Muscle of arm (tissue), 14 donors: ENCODE results near the gene NWD2. TPM values are rescaled to one million over a fixed set of nuclear protein-coding genes. Genes with fewer than 3 reads are reported as not detected.
A peak's percentile ranks its signal among the peaks of the same experiment; 100 is the strongest.
"Not testable (repeated sequence)": the region's sequence is repeated elsewhere in the genome, so short reads cannot be mapped to it uniquely, and the experiment has no call there.

Experiments
- DNase-seq: peaks from one replicate; pipeline ENCODE4 v3.0.0-alpha.2; 2013
- long read RNA-seq, 11 donors: transcript quantifications; one replicate each; lab custom pipeline, GENCODE V29; 2026
- polyA plus RNA-seq, 12 donors: library from polyadenylated mRNA; unstranded; fragments of 120-200 nt; gene quantifications; one replicate each; pipeline ENCODE4 v1.2.1, GENCODE V29; 2013; ENCODE audit not compliant: insufficient read length in 12 of 12

NWD2 gene, protein sequence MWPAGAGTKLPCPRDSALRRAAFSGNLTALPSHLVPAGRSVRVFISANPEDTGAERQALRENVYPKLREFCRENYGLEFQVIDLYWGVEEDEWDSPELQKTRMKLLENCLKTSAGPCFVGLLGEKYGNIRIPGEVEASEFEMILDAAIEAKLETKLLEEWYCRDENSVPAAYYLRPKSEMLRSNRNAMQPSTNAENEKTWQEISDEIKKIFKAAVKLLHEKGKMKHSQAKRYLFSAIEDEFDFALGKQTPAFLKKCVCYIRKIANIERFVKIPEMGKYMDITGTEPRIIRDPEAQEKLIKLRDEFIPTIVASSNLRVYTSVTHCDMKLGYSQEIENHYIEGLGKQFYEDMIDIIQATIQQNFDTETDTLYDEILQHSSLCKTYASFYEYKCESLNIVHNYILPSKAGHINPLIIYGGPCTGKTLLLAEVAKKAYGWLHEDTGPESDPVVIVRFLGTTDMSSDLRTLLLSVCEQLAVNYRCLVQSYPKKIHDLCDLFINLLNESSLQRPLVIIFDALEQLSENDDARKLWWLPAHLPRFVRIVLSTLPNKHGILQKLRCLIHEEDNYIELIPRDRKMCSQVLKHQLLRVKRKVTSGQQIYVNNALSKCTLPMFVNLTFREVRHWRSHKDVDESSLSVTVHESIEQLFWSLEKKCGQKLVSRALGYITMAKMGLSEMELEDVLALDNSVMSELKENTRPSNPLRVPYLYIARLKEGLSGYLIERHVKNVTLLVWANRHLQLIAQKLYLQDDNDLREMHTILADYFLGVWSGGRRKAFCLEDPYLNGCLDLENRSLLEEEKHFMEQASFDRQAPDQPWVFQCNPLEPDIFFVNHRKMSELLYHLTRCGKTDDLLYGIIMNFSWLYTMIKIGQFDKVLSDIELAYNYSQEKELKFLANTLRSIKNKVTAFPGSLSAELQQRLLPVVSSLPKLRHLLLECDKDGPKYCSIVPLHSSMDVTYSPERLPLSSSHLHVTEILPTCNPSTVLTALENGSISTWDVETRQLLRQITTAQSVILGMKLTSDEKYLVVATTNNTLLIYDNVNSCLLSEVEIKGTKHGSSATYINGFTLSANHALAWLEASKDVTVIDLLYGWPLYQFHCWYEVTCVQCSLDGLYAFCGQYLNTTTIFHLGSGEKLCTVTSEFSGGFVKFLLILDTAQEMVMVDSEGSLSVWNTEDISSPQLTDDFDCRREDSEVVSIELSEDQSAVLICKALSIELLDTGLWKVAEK (N-terminal part only)
- polyA plus RNA-seq = under 1 TPM in 8 of 12 donors, not detected in 4; 0.04 to 0.40 (median 0.06) TPM
- long read RNA-seq, donor 1, full-length matches to known transcripts = 1 of 1 reads
- long read RNA-seq, donor 1, partial matches to known transcripts = 0 of 1 reads
- long read RNA-seq, donor 1, other reads (novel, unspliced or antisense) = 0 of 1 reads
- long read RNA-seq, donor 2 = 0 reads
- long read RNA-seq, donor 3 = 0 reads
- long read RNA-seq, donor 4 = 0 reads
- long read RNA-seq, donor 5 = 0 reads
- long read RNA-seq, donor 6 = 0 reads
- long read RNA-seq, donor 7 = 0 reads
- long read RNA-seq, donor 8 = 0 reads
- long read RNA-seq, donor 9 = 0 reads
- long read RNA-seq, donor 10 = 0 reads
- long read RNA-seq, donor 11 = 0 reads

DNA sequence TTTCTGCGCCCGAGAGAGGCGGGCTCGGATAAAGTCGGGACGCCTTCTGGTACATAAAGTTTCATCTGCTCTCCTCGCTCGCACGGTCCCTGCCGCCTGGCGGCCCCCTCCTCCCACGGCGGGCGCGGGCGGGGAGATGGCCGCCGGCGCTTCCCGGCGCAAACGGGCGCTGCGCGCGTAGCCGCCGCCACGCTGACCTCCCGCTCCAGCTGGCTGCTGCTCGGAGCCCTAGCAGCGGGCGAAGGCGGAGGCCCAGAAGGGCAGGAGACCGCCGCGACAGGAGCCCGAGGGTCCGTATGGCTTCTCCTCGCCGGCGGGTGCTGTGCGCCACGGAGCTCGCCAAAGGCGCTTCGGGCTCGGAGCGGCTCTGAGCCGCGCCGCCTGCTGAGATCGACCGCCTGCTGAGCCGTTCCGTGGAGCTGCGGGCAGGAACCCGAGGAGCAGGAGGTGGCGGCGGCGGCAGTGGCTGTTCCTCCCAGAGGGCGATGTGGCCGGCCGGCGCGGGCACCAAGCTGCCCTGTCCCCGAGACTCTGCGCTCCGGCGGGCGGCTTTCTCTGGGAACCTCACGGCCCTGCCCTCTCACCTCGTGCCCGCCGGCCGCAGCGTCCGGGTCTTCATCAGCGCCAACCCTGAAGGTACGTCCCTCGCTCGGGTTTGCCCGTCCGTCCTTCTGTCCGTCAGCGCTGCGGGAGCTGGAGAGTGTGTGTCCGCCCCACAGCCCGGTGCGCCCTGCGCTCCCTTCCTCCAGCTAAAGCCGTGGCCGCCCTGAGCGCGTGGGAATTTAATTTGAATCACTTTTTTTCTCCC, at the start of gene NWD2:
Gene NWD2, plus strand, starts transcription at position 161 of the 808 bp plus-strand sequence. Its CDS starts 325 bp downstream, at position 486.
- peak; percentile 16 for DNase-seq

DNA sequence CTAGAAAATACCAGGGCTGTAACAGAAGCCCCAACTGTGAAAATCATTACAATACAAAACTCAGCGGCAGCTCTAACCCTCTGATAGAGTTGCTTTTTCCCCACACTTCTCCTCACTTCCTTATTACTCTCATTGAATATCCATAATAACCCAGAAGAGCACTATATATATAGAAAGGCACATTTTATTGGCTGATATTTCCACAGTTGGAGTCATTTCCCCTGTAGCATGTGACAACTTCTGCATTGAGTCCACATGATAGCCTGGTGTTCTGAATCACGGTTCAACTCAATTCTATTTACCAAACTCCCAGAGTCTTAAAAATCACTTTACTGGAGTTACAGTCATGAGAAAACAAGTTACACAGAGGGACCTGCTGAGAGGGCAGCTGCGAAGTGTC, 46.6 kb upstream of the NWD2 start:
- no peak for DNase-seq

DNA sequence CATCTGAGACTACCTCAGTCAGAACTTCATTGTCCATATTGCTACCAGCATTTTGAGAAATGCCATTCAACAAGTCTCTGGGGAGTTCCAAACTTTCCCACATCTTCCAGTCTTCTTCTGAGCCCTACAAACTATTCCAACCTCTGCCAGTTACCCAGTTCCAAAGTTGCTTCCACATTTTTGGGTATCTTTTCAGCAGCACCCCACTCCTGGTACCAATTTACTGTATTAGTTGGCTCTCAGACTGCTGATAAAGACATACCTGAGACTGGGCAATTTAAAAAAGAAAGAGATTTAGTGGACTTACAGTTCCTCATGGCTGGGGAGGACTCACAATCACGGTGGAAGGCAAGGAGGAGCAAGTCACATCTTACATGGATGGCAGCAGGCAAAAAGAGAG, 39.8 kb upstream of the NWD2 start:
- not testable (repeated sequence) for DNase-seq

DNA sequence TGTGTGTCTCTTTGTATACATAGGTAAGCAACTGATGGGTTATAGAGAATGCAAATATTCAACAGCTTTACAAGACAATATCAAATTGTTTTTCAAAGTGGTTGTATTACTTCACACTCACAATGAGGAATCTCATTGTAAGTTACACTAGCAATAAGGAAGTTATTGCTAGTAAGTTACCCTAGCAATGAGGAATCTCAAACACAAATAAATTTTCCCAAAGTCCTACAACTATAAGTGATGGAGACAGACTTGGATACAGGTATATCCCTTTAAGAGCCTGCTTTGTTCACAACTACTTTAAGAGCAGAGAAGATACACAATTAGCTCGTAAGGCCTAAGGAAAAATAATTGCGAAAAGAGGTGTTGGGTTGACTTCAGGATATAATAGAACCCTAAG, 28.3 kb upstream of the NWD2 start:
- no peak for DNase-seq

DNA sequence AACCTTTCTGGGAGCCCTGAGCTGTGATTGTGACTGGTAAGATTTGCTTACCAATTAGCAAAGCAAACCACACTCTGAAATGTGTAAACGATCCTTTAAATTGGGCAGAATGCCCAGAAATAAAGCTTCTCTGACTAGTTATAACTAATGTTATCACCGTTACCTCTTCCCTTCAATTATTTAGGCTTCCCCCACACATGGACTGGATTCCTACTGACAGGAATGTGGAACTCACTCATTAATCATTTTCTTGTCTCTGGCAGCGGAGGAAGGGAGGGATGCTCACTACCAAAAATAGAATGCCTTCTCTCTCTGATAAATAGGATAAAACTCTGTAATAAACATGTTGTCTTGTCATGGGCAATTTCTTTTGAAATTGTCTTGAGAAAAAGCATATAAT, 25.3 kb upstream of the NWD2 start:
- DNase-seq = no peak

DNA sequence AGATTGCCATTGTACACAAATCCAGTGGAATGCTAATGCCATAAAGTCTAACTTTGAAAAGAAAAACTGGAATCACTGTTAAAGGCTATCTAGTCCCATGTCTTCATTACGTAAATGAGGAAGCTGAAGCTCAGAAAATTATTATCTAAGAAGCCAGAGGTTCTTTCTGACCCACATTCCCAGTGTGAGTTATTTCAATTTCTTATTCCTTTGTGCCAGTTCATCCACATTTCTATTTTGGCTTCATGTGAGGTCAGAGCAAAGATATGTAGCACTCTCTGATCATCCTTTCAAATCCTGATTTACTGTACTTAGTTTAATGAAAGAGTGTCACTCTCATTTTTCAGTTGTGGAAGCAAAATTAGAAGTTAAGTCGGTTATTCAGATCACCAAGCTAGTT, 24.6 kb upstream of the NWD2 start:
- DNase-seq = no peak

DNA sequence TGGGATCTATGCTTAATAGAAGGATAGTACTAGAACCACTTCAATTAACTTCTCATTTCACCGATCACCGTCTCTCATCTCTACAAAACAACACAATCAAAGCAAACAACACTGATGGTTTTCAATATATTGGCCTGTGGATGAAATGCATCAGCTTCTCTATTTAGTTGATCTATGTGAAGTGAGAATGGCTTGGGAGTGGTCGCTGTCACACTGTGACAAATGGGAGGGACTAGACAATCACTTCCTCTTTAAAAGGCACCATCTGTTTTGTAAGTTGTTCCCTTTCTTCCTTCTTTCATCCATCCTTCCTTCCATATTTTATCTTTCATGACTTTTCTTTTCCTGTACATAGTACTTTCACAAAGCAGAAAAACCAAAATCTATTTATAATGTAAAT, 23.9 kb upstream of the NWD2 start:
- no peak for DNase-seq

DNA sequence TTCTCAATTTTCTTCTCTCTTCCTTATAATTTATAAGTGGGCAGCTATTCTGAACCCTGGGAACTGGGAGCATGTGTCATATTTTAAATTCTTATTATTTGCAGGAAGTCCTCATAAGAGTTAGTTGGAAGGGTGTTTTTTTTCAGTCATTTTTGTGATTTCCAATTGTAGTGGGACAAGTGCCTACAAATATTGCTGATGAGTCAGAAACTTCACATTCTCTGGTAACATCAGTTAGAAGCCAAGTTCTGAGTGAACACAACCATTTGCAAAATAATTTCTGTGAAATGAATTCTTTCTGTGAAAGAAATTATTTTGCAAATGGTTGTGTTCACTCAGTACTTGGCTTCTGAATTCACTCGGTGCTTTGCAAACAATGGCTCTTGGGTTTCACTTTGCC, 20.8 kb upstream of the NWD2 start:
- DNase-seq = no peak

DNA sequence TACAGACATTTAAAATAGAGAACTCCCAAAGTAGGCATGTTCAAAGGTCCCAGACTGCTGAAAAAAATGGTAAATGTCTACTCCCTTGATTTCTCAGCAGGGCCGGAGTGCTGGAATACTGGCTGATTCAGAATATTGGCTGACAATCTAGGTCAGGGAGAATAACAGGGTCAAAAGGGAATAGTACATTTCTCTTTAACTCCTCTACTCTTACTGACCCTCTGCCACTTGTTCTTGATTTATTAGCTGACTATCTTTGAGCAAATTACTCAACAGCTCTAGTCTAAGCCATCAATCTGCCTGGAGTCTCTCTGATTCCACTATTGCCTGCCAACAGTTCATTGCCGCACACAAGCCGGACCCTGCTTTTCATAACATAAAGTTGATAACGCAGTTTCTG, 19.7 kb upstream of the NWD2 start:
- DNase-seq = no peak

DNA sequence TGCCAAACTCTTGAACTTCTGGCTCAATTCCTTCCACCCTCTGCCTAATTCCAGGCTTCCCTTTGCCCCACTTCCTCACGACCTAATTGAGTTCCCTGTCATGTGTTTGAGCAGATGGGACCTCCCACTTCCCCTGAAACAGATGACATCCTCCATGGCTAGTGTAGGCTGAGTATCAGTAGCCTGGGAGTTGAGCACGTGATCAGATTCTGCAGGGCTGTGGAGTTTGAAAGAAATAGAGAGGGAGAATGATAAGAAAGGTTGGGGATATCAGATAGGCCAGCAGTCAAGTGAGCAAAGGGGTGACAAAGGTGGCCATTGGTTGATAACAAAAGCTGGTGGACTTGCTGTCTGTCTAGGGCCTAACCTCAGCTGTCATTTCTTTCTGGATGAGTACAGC, 18.8 kb upstream of the NWD2 start:
- no peak for DNase-seq

DNA sequence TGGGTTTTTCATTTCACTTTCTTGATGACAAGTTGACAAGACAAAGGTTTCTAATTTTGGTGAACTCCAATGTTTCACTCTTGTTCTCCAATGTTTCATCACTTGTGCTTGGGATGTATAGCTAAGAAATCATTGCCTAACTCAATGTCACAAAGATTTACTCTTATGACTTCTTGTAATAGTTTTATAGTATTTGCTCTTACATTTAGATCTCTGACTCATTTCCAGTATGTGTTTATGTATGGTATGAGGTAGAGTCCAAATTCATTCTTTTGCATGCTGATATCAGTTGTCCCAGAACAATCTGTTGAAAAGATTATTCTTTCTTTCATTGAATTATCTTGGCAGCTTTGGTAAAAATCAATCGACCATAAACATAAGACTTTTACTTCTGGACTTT, 12.2 kb upstream of the NWD2 start:
- DNase-seq = no peak

DNA sequence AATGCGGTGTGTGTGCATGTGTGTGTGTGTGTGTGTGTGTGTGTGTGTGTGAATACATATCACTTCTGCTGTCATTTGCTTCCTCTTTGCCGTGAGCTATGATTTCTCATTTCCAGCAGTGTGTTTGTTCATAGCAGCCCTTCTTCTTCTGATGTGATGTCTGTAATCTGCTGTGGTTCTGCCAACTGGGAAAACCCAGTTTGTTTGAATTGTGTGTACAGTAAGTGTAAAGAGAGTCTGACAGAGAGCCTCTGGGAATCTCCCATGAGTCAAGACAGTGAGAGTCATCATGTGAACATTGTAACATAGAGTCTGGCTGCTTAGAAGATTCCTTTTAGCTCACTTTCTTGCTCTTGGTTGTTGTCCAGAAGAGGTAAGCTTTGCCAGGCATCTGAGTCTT, 8.4 kb upstream of the NWD2 start:
- DNase-seq = no peak

DNA sequence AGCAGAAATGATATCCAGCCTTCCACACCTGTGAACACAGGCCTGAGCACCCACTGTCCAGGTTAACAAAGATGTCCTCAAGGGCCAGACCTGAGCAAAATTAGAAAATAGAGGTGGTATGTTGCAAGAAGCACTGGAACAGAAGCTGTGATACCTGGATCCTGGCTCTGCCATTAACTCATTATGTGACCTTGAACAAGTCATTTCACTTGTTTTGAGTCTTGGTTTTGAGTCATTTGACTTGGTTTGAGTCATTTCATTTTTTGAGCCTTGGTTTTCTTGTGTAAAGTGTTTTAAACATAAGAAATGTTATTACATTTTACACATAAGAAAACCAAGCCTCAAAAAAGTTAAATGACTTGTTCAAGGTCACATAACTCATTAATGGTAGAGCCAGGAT, 2.9 kb upstream of the NWD2 start:
- no peak for DNase-seq

DNA sequence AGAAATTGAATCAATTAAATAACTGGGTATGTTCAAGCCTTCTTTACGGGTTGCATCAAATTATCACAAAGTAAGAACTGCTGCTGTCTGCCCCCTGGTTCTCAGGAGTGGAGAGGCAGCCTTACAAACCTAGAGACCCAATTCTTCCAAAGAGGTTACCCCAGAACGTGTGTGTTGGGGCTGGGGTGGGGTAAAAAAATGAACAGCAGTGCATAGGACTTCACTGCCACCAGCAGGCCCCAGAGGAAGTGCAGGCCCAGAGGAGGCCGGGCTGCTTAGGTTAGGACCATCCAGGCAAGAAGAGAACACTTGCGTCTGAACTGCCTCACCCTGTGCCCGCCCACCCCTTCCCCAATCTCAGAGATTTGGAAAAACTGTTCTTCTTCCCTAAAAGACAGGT, 1.5 kb upstream of the NWD2 start:
- no peak for DNase-seq

DNA sequence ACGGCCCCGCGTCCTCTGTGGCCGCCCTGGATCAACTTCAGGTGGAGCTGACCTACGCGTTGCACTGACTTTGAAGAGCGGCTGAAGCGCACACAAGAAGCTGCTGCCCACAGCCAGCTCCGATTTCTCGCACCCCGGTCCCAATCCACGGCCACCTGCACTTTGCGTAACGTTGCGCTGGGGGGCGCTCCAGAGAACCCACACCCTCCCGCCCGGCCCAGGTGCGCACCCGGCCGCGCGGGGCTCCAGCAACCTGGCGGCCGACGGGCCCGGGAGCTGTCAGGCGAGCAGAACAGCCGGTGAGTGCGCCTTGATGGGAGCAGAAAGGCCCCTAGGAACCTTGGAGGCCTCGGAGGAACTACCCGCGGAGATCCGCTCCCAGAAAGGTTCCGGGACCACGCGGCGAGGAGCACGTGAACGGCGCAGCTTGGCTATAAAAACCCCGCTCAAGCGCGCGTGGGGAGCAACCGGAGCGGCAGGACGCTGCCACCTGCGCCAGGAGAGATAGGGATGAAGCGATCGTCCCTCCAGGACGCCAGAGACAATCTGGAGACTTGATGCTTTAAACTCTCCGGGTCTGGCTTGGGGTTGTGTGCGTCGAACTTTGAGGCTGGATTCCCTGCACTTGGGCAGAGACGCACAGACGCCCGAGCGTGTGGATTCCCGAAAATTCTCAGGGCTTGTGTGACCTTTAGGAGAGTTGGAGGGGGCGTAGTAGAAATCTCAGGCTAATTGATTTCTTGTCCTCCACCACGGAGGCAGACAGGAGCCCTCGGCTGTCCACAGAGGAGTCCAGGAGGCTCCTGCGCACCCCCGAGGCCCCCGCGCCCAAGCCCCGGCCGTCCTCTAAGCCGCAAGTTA, 591 bp upstream of the NWD2 start:
- no peak for DNase-seq

DNA sequence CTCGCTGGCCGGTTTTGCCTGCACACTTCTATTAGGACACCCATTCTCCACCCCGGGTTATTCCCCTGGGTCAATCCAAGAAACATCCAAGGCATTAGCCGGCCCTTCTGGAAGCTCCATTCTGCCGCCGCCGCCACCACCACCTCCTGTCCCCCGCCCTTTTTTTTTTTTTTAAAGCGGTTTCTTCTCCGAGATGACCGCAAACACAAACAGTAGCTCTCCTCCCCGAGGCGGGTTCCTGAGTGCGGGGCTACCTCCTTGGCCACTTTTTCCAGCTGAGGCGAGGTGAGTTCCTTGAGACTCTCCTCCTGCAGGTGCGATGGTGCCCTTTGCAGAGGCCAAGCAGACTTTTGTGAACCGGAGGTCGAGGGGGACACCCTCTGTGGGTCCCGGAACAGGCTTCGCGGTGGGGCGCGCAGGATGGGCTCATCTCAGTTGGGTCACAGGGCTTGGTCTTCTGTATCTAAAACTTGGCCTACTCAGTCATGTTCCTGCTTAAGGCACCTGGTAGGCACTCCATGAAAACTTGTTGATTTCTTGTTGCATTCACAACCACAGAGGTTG, 930 bp downstream of the NWD2 start:
- no peak for DNase-seq

DNA sequence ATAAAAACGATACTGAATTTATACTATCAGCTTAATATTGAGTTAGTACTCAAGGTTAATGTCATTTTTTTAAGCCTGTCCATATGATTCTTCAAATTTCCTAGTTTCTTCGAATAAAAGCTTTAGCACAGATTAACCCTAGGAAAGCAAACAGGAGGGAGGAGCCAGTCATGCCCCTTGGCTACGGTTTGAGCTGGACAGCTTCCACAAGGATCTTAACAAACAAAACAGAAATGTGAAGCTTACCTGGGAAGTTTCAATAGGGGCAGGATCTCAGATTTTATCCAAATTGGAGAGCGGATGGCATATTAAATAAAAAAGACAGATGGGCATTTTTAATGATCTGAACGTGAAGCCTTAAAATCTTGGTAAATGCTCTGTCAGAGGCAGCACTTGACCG, 2.3 kb downstream of the NWD2 start:
- no peak for DNase-seq

DNA sequence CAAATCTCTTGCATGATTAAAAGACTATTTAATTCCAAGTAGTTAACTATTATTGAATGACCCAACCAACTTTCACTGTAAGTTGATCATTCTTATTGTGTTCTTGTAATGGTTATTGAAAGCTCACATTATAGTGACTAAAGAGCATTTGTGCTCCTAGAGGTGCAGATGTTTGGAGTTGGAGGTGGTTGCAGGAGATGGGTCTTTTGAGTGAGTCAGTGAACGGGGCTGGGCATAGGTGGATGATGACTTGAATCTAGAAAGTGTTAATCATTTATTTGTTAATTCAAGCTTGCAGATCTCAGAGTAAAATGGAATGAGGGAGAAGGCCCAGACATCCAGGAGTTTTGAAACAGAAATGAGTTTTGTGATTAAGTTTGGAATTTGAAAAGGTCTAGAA, 13.7 kb downstream of the NWD2 start:
- no peak for DNase-seq

DNA sequence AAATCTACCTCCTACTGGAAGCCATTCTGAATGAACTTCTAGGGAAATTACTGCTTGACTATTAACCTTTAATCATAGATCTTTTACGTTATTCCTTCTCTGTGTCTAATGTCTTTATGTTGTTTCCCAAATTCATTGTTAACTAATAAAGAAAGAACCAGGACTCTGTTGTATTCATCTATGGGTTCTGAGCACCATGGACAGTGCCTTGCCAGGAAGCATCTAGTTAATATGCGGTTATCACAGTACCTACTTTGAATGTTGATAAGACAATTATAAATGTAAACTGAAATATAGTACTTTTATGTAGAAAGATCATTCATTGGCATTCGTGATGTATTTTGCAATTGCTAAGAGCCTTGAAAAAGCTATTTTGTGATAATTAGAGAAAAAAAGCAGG, 23.8 kb downstream of the NWD2 start:
- DNase-seq = no peak
